GM19452 (cell line): ENCODE data around the gene FKBP3.
"Not testable (repeated sequence)": the region's sequence is repeated elsewhere in the genome, so short reads cannot be mapped to it uniquely, and the experiment has no call there.

Source experiments
- ATAC-seq: cut with Tn5 transposase; IDR thresholded peaks from one replicate; pipeline ENCODE4 v1.9.1; 2021; ENCODE audit not compliant: unreplicated experiment

FKBP3 gene

GRCh38 chr14:45114327-45114726, 20.0 kb downstream of the FKBP3 start:
- ATAC-seq = no peak

- no peak for ATAC-seq
Measured at GRCh38 chr14:45112896-45113781, 21.1 kb downstream of the FKBP3 start.

- ATAC-seq = no peak
Measured at GRCh38 chr14:45104561-45104960, 29.7 kb downstream of the FKBP3 start.

GRCh38 chr14:45103806-45104205, 30.5 kb downstream of the FKBP3 start:
- ATAC-seq = no peak

- ATAC-seq = no peak
Measured at GRCh38 chr14:45096218-45096617, 38.1 kb downstream of the FKBP3 start.

- ATAC-seq = no peak
Measured at GRCh38 chr14:45095143-45095542, 39.1 kb downstream of the FKBP3 start.

GRCh38 chr14:45094275-45094674, 40.0 kb downstream of the FKBP3 start:
- no peak for ATAC-seq

GRCh38 chr14:45091710-45092109, 42.6 kb downstream of the FKBP3 start:
- ATAC-seq = no peak

- peak; percentile 75 for ATAC-seq
Measured at GRCh38 chr14:45089813-45090212, 44.5 kb downstream of the FKBP3 start.

- ATAC-seq = no peak
Measured at GRCh38 chr14:45084946-45085346, 49.3 kb downstream of the FKBP3 start.

- peak; percentile 89 for ATAC-seq
Measured at GRCh38 chr14:45083976-45084722, 50.1 kb downstream of the FKBP3 start, which contains the start of gene PRPF39. Gene PRPF39 (plus strand): TSS chr14:45084116. CDS start chr14:45095240, 11,124 bp downstream.

GRCh38 chr14:45083617-45083975, 50.7 kb downstream of the FKBP3 start:
- ATAC-seq = no peak

GRCh38 chr14:45082420-45082819, 51.9 kb downstream of the FKBP3 start:
- no peak for ATAC-seq

GRCh38 chr14:45081096-45081495, 53.2 kb downstream of the FKBP3 start:
- not testable (repeated sequence) for ATAC-seq

- ATAC-seq = not testable (repeated sequence)
Measured at GRCh38 chr14:45080416-45080968, 53.8 kb downstream of the FKBP3 start.

- ATAC-seq = no peak
Measured at GRCh38 chr14:45078323-45078722, 56.0 kb downstream of the FKBP3 start.

GRCh38 chr14:45073231-45073879, 60.9 kb downstream of the FKBP3 start:
- ATAC-seq = no peak

GRCh38 chr14:45072126-45072525, 62.2 kb downstream of the FKBP3 start:
- no peak for ATAC-seq

GRCh38 chr14:45070215-45070614, 64.1 kb downstream of the FKBP3 start:
- ATAC-seq = no peak

GRCh38 chr14:45068396-45068795, 65.9 kb downstream of the FKBP3 start:
- ATAC-seq = no peak

- ATAC-seq = no peak
Measured at GRCh38 chr14:45066667-45067066, 67.6 kb downstream of the FKBP3 start.
